Fibroblast of skin of right quadriceps (primary cell): ENCODE measurements around the gene DACH1.

Experiments
- DNase-seq: peaks from one replicate; pipeline ENCODE4 v3.0.0-alpha.2; 2013

DACH1 gene

GRCh38 chr13:71685072-71685471, 181.9 kb downstream of the DACH1 start:
- DNase-seq, result no peak

GRCh38 chr13:71681901-71682613, 184.9 kb downstream of the DACH1 start:
- no peak for DNase-seq

- no peak for DNase-seq
Observed at GRCh38 chr13:71677124-71677523, 189.9 kb downstream of the DACH1 start.

GRCh38 chr13:71672512-71672911, 194.5 kb downstream of the DACH1 start:
- no peak for DNase-seq

- no peak for DNase-seq
Observed at GRCh38 chr13:71663431-71663830, 203.6 kb downstream of the DACH1 start.

GRCh38 chr13:71661921-71662320, 205.1 kb downstream of the DACH1 start:
- DNase-seq, result peak; percentile 2

GRCh38 chr13:71659404-71659803, 207.6 kb downstream of the DACH1 start:
- DNase-seq, result peak; percentile 4

- no peak for DNase-seq
Observed at GRCh38 chr13:71645467-71645866, 221.5 kb downstream of the DACH1 start.

GRCh38 chr13:71644579-71644978, 222.4 kb downstream of the DACH1 start:
- no peak for DNase-seq

GRCh38 chr13:71643448-71643860, 223.6 kb downstream of the DACH1 start:
- DNase-seq, result no peak

- no peak for DNase-seq
Observed at GRCh38 chr13:71638751-71639150, 228.3 kb downstream of the DACH1 start.

GRCh38 chr13:71634602-71635443, 232.2 kb downstream of the DACH1 start:
- peak; percentile 3 for DNase-seq

GRCh38 chr13:71634182-71634581, 232.8 kb downstream of the DACH1 start:
- no peak for DNase-seq

- DNase-seq, result no peak
Observed at GRCh38 chr13:71632721-71633120, 234.3 kb downstream of the DACH1 start.

- no peak for DNase-seq
Observed at GRCh38 chr13:71632206-71632605, 234.8 kb downstream of the DACH1 start.

- no peak for DNase-seq
Observed at GRCh38 chr13:71629167-71629566, 237.8 kb downstream of the DACH1 start.

GRCh38 chr13:71626421-71627117, 240.4 kb downstream of the DACH1 start:
- no peak for DNase-seq

- DNase-seq, result peak; percentile 44
Observed at GRCh38 chr13:71625694-71626093, 241.3 kb downstream of the DACH1 start.

GRCh38 chr13:71624653-71625600, 242.1 kb downstream of the DACH1 start:
- peak; percentile 3 for DNase-seq

GRCh38 chr13:71621174-71622124, 245.6 kb downstream of the DACH1 start:
- no peak for DNase-seq

GRCh38 chr13:71619096-71619495, 247.9 kb downstream of the DACH1 start:
- peak; percentile 33 for DNase-seq
